Epithelial cell of proximal tubule (primary cell): Measurements from ENCODE around the gene RXRA. TPM values are rescaled to one million over a fixed set of nuclear protein-coding genes. Genes with fewer than 3 reads are reported as not detected.

Source experiments
- DNase-seq: peaks from one replicate; pipeline ENCODE4 v3.0.0-alpha.2; 2011; ENCODE audit warnings: low read depth
- H3K4me3 ChIP-seq: 2 replicates; pipeline ENCODE4 v1.5.1; 2011; ENCODE audit warnings: low read depth, mild to moderate bottlenecking, low read length
- CTCF ChIP-seq: conservative IDR thresholded peaks from 2 replicates; pipeline ENCODE4 v1.5.1; 2012; ENCODE audit warnings: low read depth, mild to moderate bottlenecking, low read length
- total RNA-seq: library from RNA; depleted of rRNA; stranded (reverse); fragments of >200 nt; gene quantifications from 2 replicates; pipeline ENCODE4 v1.2.3, GENCODE V29; 2015

Gene RXRA
- total RNA-seq, 1 donor from 2014 or later: 8.4 TPM

GRCh38 chr9:134321946-134322741 lies 4.1 kb upstream of the RXRA start:
- DNase-seq: no peak
- no peak overlapping the region for H3K4me3 ChIP-seq
- TF ChIP-seq CTCF: no peak

GRCh38 chr9:134322781-134323241 lies 3.4 kb upstream of the RXRA start:
- H3K4me3 ChIP-seq: no peak overlapping the region
- TF ChIP-seq CTCF: no peak
- no peak for DNase-seq

- DNase-seq: no peak
- no peak overlapping the region for H3K4me3 ChIP-seq
- no peak for TF ChIP-seq CTCF
Measured at GRCh38 chr9:134323741-134324358, 2.4 kb upstream of the RXRA start.

GRCh38 chr9:134324359-134325095 lies 1.7 kb upstream of the RXRA start:
- DNase-seq: no peak
- peak overlapping the region; percentile 75 for H3K4me3 ChIP-seq
- TF ChIP-seq CTCF: no peak

GRCh38 chr9:134325096-134325812 lies 1.0 kb upstream of the RXRA start:
- DNase-seq: no peak
- no peak for TF ChIP-seq CTCF
- peak overlapping the region; percentile 75 for H3K4me3 ChIP-seq

GRCh38 chr9:134326724-134327601 lies 708 bp downstream of the RXRA start:
- no peak for DNase-seq
- peak overlapping the region; percentile 85 for H3K4me3 ChIP-seq
- no peak for TF ChIP-seq CTCF
